HCT116 (cell line): ENCODE data around the gene PLPP2. TPM values are rescaled to one million over a fixed set of nuclear protein-coding genes. Genes with fewer than 3 reads are reported as not detected.

Experiments used
- ATAC-seq: fragments of 200-7000 bp; cut with Tn5 transposase; 2 replicates; pipeline ENCODE4 v1.9.1; 2020; ENCODE audit warnings: mild to moderate bottlenecking, moderate library complexity
- BruUV-seq: library from RNA; stranded (reverse); fragments of 400-500 nt; replicated peaks from 2 replicates; lab custom pipeline; 2021; lab: Mats Ljungman, UMichigan
- CTCF ChIA-PET: fragments of 300-600 bp; sonication (Branson Sonifier 250); formaldehyde crosslinking; loops from one replicate; lab custom pipeline; 2021; ENCODE audit warnings: antibody characterized with exemption; lab: Charles Lee
- POLR2A ChIA-PET: fragments of 300-600, 350-600 bp; sonication (Branson Sonifier 250); formaldehyde crosslinking; loops from one replicate; lab custom pipeline; 2021; ENCODE audit warnings: antibody characterized with exemption; lab: Charles Lee
- RAD21 ChIA-PET, 2 experiments: fragments of 300-600 bp; sonication (Branson Sonifier 250); formaldehyde crosslinking; loops; one replicate each; lab custom pipeline; 2023; ENCODE audit warnings: low total read pairs in 2 of 2; ENCODE audit not compliant: uncharacterized antibody in 2 of 2, unreplicated experiment in 2 of 2, low non-redundant PET in 1 of 2; lab: Charles Lee
- DNase-seq: peaks from one replicate; pipeline ENCODE4 v3.0.0-alpha.2; 2010; ENCODE audit warnings: low read depth, low spot score
- H2AFZ ChIP-seq: fragments of 200-600 bp; shearing (Covaris generic), sonication (generic); 2 replicates; pipeline ENCODE4 v1.6.1; 2017; ENCODE audit warnings: low read depth, mixed run types, mixed read lengths, antibody characterized with exemption, low read length; ENCODE audit not compliant: poor library complexity, severe bottlenecking
- H3K27ac ChIP-seq: 2 replicates; pipeline ENCODE4 v1.5.1; 2012; ENCODE audit warnings: low read depth, low read length
- H3K27me3 ChIP-seq: fragments of 200-600 bp; sonication (generic); 2 replicates; pipeline ENCODE4 v1.6.1; 2016; ENCODE audit warnings: mixed run types, low read length, mixed read lengths; ENCODE audit not compliant: insufficient read depth
- H3K36me3 ChIP-seq, 2 experiments: fragments of 200-500 bp in 1 of 2; fragments of 200-600 bp in 1 of 2; sonication (Bioruptor generic) in 1 of 2; sonication (generic) in 1 of 2; 2 replicates each; pipeline versions ENCODE4 v1.5.1 to v1.6.1; 2014 to 2016; ENCODE audit warnings: low read length in 2 of 2, inconsistent platforms in 1 of 2, mixed read lengths in 1 of 2, mixed run types in 1 of 2; ENCODE audit not compliant: insufficient read depth in 2 of 2, control insufficient read depth in 1 of 2
- H3K4me1 ChIP-seq, 2 experiments: fragments of 200-600 bp in 1 of 2; sonication (generic) in 1 of 2; 2 replicates each; pipeline versions ENCODE4 v1.5.1 to v1.6.1; 2012 to 2017; ENCODE audit warnings: low read length in 2 of 2, inconsistent platforms in 1 of 2, mild to moderate bottlenecking in 1 of 2, mixed read lengths in 1 of 2, mixed run types in 1 of 2, moderate library complexity in 1 of 2; ENCODE audit not compliant: insufficient read depth in 2 of 2, control insufficient read depth in 1 of 2
- H3K4me2 ChIP-seq: fragments of 200-600 bp; sonication (generic); 2 replicates; pipeline ENCODE4 v1.6.1; 2017; ENCODE audit warnings: mixed run types, low read length, mixed read lengths
- H3K4me3 ChIP-seq, 2 experiments: fragments of 200-600 bp in 1 of 2; sonication (generic) in 1 of 2; replicated peaks in 1 of 2; 2 replicates each; pipeline ENCODE4 v1.5.1; 2011 to 2016; ENCODE audit warnings: low read length in 2 of 2, control low read depth in 1 of 2, low read depth in 1 of 2, mild to moderate bottlenecking in 1 of 2, mixed read lengths in 1 of 2, mixed run types in 1 of 2
- H3K79me2 ChIP-seq: fragments of 200-600 bp; sonication (generic); 2 replicates; pipeline ENCODE4 v1.6.1; 2017; ENCODE audit warnings: mild to moderate bottlenecking, mixed run types, low read length, moderate library complexity, mixed read lengths; ENCODE audit not compliant: insufficient read depth
- H3K9ac ChIP-seq: fragments of 200-600 bp; sonication (generic); 2 replicates; pipeline ENCODE4 v1.6.1; 2016; ENCODE audit warnings: low read length, mixed read lengths
- H3K9me2 ChIP-seq: fragments of 200-600 bp; sonication (generic), shearing (Covaris generic); 2 replicates; pipeline ENCODE4 v1.6.1; 2017; ENCODE audit warnings: mixed run types, mild to moderate bottlenecking, moderate library complexity; ENCODE audit not compliant: insufficient read depth
- H3K9me3 ChIP-seq, 2 experiments: fragments of 200-500 bp in 1 of 2; fragments of 200-600 bp in 1 of 2; sonication (Bioruptor generic) in 1 of 2; sonication (generic) in 1 of 2; 2 replicates each; pipeline ENCODE4 v1.6.1; 2014 to 2017; ENCODE audit warnings: low read length in 2 of 2, mixed read lengths in 2 of 2, inconsistent platforms in 1 of 2, low read depth in 1 of 2, mild to moderate bottlenecking in 1 of 2, mixed run types in 1 of 2, moderate library complexity in 1 of 2; ENCODE audit not compliant: control insufficient read depth in 1 of 2, insufficient read depth in 1 of 2
- H4K20me1 ChIP-seq: fragments of 200-600 bp; sonication (generic), shearing (Covaris generic); 2 replicates; pipeline ENCODE4 v1.6.1; 2017; ENCODE audit warnings: mixed run types, mild to moderate bottlenecking, moderate library complexity; ENCODE audit not compliant: insufficient read depth
- ATF3 ChIP-seq: IDR thresholded peaks from 2 replicates; pipeline ENCODE4 v1.6.1; 2012
- CBX3 ChIP-seq: IDR thresholded peaks from 2 replicates; pipeline ENCODE4 v1.6.1; 2012; ENCODE audit warnings: low read depth
- EGR1 ChIP-seq: IDR thresholded peaks from 2 replicates; pipeline ENCODE4 v1.6.1; 2012; ENCODE audit warnings: low read depth
- EZH2 ChIP-seq: fragments of 200-600 bp; sonication (generic); IDR thresholded peaks from 2 replicates; pipeline ENCODE4 v1.6.1; 2017; ENCODE audit warnings: antibody characterized with exemption, mixed run types
- EZH2phosphoT487 ChIP-seq: fragments of 200-600 bp; IDR thresholded peaks from 2 replicates; pipeline ENCODE4 v1.6.1; 2018; ENCODE audit warnings: antibody characterized with exemption, borderline replicate concordance
- JUND ChIP-seq: IDR thresholded peaks from 2 replicates; pipeline ENCODE4 v1.6.1; 2012
- MAX ChIP-seq: IDR thresholded peaks from 2 replicates; pipeline ENCODE4 v1.6.1; 2012
- POLR2A ChIP-seq: IDR thresholded peaks from 2 replicates; pipeline ENCODE4 v1.7.0; 2011; ENCODE audit warnings: borderline replicate concordance; ENCODE audit not compliant: insufficient read depth, insufficient read length; ENCODE audit errors: extremely low read depth
- POLR2AphosphoS5 ChIP-seq: IDR thresholded peaks from 2 replicates; pipeline ENCODE4 v1.6.1; 2011; ENCODE audit warnings: mild to moderate bottlenecking, low read depth, low read length, moderate library complexity
- RAD21 ChIP-seq: IDR thresholded peaks from 2 replicates; pipeline ENCODE4 v1.6.1; 2012; ENCODE audit warnings: low read depth, mild to moderate bottlenecking
- YY1 ChIP-seq: IDR thresholded peaks from 2 replicates; pipeline ENCODE4 v1.6.1; 2011; ENCODE audit warnings: low read length, low read depth, moderate library complexity, mild to moderate bottlenecking; ENCODE audit not compliant: insufficient replicate concordance; ENCODE audit errors: extremely low read depth
- ZBTB33 ChIP-seq: IDR thresholded peaks from 2 replicates; pipeline ENCODE4 v1.6.1; 2011; ENCODE audit warnings: mild to moderate bottlenecking, low read length, moderate library complexity; ENCODE audit not compliant: insufficient replicate concordance; ENCODE audit errors: extremely low read depth
- ZFX ChIP-seq: fragments of 450-650 bp; IDR thresholded peaks from 2 replicates; pipeline ENCODE4 v1.6.1; 2017
- ZNF274 ChIP-seq: fragments of 200-500 bp; sonication (Bioruptor generic); IDR thresholded peaks from 2 replicates; pipeline ENCODE4 v1.6.1; 2014; ENCODE audit warnings: mild to moderate bottlenecking, low read depth, low read length, inconsistent platforms
- intact Hi-C: fragments of 100-400 bp; cut with micrococcal nuclease; formaldehyde crosslinking; loops from 2 replicates; pipeline ENCODE4 v1.10.0; 2022
- total RNA-seq: library from RNA; stranded (reverse); gene quantifications from one replicate; pipeline ENCODE4 v1.2.1, GENCODE V29; 2021; ENCODE audit not compliant: unreplicated experiment

The PLPP2 gene
- total RNA-seq, 1 experiment from 2014 or later: 128 TPM

GRCh38 chr19:330503-330902 is 39.3 kb upstream of the PLPP2 start:
- ATAC-seq (no peak), DNase-seq (no peak)
- H2AFZ ChIP-seq: no peak overlapping the region
- H3K9me2 ChIP-seq: no peaks in the 10 kb centered on the region
- ChIA-PET RAD21 (no interaction called here), CTCF (no interaction called here), POLR2A (no interaction called here)
- peaks cover 12 to 13% of the 10 kb centered on the region in 2 experiments; a peak in 2 of 4 replicates for H3K9me3 ChIP-seq
- no peak overlapping the region for H3K9ac ChIP-seq
- no peak overlapping the region for H3K4me2 ChIP-seq
- no peaks in the 10 kb centered on the region for H3K4me1 ChIP-seq
- peaks cover 34 to 66% of the 10 kb centered on the region in 2 experiments for H3K36me3 ChIP-seq
- H3K4me3 ChIP-seq: no peak overlapping the region
- no peaks in the 10 kb centered on the region for H3K27me3 ChIP-seq
- H3K27ac ChIP-seq: no peak overlapping the region
- no peaks in the 10 kb centered on the region for H4K20me1 ChIP-seq
- no TSS peak for BruUV-seq
- intact Hi-C loops: no loop called here
- peaks cover 32% of the 10 kb centered on the region; the same call in 1 of the 2 replicates for H3K79me2 ChIP-seq
- TF ChIP-seq POLR2A (no peak), EZH2 (no peak), EZH2phosphoT487 (no peak), CBX3 (no peak), ZNF274 (no peak), MAX (no peak), JUND (no peak), RAD21 (no peak), ZBTB33 (no peak), POLR2AphosphoS5 (no peak), ATF3 (no peak), ZFX (no peak), YY1 (no peak), EGR1 (no peak)
